HFFc6 (cell line): ENCODE results near the gene SH2B3. TPM values are rescaled to one million over a fixed set of nuclear protein-coding genes. Genes with fewer than 3 reads are reported as not detected.
A peak's percentile ranks its signal among the peaks of the same experiment; 100 is the strongest.
"Not testable (repeated sequence)": the region's sequence is repeated elsewhere in the genome, so short reads cannot be mapped to it uniquely, and the experiment has no call there.

Source experiments
- DNase-seq: peaks from one replicate; pipeline ENCODE4 v3.0.0-alpha.2; 2018
- H3K27ac Mint-ChIP-seq: 2 replicates; pipeline ENCODE4 v1.8.0; 2020; ENCODE audit warnings: mild to moderate bottlenecking, mixed read lengths
- H3K27me3 Mint-ChIP-seq: 2 replicates; pipeline ENCODE4 v1.8.0; 2021; ENCODE audit warnings: mild to moderate bottlenecking, moderate library complexity, mixed read lengths; ENCODE audit not compliant: insufficient read depth
- H3K36me3 Mint-ChIP-seq: 2 replicates; pipeline ENCODE4 v1.8.0; 2021; ENCODE audit warnings: low read depth, mixed read lengths
- H3K4me1 Mint-ChIP-seq: 2 replicates; pipeline ENCODE4 v1.8.0; 2020; ENCODE audit warnings: low read depth, mixed read lengths
- H3K4me3 Mint-ChIP-seq: 2 replicates; pipeline ENCODE4 v1.8.0; 2020; ENCODE audit warnings: mild to moderate bottlenecking, moderate library complexity, mixed read lengths
- H3K9me3 Mint-ChIP-seq: 2 replicates; pipeline ENCODE4 v1.8.0; 2020; ENCODE audit warnings: mild to moderate bottlenecking, mixed read lengths
- total RNA-seq, 6 experiments: library from RNA; stranded (reverse); fragmentation: NEBNext Ultra II Directional; extraction: Animal tissue kit (Norgen Biotek cat#: 25700); gene quantifications; 2 replicates in 1 of 6; 3 replicates in 5 of 6; pipeline ENCODE4 v1.2.3, GENCODE V29; 2021
- TF ChIP-seq, protein P1 (sequence below): fragments of 200-600 bp; sonication (generic); IDR thresholded peaks from 2 replicates; pipeline ENCODE4 v1.5.0; 2021; ENCODE audit warnings: antibody characterized with exemption, mild to moderate bottlenecking

SH2B3 gene
- total RNA-seq, 6 experiments from 2014 or later = 54.0 to 80.3 (median 69.8) TPM

DNA sequence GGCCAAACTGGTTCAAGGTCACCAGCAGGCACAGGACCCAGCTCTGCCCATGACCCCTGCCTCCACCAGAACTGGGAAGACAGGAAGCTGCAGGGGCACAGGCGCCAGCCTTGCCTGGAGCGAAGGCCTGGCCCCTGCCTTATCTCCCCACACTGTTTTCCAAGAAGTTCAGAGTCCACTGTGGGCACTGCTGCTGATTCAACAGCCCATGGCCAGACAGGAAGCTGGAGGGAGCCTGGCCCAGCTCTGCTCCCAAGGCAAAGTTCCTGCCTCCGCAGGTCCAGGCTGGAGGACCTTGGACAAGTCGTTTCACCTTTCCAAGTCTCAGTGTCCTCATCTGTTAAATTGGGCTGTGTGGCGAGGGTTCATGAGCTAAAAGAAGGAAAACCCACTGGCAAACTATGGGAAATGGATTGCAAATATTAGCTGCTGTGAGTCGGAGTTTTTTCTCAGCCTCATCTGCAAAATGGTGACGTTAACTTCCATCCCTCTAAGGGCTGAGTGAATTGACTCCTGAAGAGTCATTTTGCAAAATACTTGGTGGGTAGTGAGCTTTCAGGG lies 38.0 kb upstream of the SH2B3 start:
- peaks cover 4% of the 10 kb centered on the region for H3K27me3 Mint-ChIP-seq
- H3K36me3 Mint-ChIP-seq = no peaks in the 10 kb centered on the region
- TF ChIP-seq, protein P1, sequence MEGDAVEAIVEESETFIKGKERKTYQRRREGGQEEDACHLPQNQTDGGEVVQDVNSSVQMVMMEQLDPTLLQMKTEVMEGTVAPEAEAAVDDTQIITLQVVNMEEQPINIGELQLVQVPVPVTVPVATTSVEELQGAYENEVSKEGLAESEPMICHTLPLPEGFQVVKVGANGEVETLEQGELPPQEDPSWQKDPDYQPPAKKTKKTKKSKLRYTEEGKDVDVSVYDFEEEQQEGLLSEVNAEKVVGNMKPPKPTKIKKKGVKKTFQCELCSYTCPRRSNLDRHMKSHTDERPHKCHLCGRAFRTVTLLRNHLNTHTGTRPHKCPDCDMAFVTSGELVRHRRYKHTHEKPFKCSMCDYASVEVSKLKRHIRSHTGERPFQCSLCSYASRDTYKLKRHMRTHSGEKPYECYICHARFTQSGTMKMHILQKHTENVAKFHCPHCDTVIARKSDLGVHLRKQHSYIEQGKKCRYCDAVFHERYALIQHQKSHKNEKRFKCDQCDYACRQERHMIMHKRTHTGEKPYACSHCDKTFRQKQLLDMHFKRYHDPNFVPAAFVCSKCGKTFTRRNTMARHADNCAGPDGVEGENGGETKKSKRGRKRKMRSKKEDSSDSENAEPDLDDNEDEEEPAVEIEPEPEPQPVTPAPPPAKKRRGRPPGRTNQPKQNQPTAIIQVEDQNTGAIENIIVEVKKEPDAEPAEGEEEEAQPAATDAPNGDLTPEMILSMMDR = no peak
- H3K27ac Mint-ChIP-seq = peak overlapping the region; percentile 27; the same call in 1 of the 2 replicates
- no peak for DNase-seq
- H3K4me3 Mint-ChIP-seq = peak overlapping the region; percentile 88
- peaks cover 39% of the 10 kb centered on the region for H3K4me1 Mint-ChIP-seq
- H3K9me3 Mint-ChIP-seq = no peaks in the 10 kb centered on the region

DNA sequence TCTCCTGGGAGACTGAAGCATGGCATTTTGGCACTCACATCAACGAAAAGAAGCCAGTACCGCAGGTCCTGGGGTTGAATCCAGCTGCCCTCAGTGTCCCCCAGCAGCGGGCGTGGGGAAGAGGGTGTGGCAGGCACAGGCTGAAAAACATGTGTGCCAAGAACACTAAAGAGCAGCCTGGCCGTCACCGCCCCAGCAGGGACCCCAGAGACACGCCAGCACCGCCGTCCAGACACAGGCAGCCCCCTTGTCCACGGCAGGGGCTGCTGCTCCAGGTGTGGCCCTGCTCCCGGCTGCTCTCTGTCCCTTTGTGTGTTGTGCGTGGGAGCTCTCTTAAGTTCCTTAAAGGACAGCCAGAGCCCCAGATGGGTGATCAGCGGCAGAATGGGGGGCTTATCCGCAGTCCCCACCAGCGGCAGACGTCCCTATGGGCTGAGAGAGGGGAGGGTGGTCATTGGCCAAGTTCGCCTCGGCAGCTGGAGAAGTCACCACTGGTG lies 37.4 kb upstream of the SH2B3 start:
- no peaks in the 10 kb centered on the region for H3K36me3 Mint-ChIP-seq
- DNase-seq = no peak
- H3K27ac Mint-ChIP-seq = peak overlapping the region; percentile 27; the same call in 1 of the 2 replicates
- TF ChIP-seq, protein P1 = no peak
- peaks cover 7% of the 10 kb centered on the region for H3K27me3 Mint-ChIP-seq
- H3K4me3 Mint-ChIP-seq = peak overlapping the region; percentile 88
- no peaks in the 10 kb centered on the region for H3K9me3 Mint-ChIP-seq
- H3K4me1 Mint-ChIP-seq = peaks cover 37% of the 10 kb centered on the region

DNA sequence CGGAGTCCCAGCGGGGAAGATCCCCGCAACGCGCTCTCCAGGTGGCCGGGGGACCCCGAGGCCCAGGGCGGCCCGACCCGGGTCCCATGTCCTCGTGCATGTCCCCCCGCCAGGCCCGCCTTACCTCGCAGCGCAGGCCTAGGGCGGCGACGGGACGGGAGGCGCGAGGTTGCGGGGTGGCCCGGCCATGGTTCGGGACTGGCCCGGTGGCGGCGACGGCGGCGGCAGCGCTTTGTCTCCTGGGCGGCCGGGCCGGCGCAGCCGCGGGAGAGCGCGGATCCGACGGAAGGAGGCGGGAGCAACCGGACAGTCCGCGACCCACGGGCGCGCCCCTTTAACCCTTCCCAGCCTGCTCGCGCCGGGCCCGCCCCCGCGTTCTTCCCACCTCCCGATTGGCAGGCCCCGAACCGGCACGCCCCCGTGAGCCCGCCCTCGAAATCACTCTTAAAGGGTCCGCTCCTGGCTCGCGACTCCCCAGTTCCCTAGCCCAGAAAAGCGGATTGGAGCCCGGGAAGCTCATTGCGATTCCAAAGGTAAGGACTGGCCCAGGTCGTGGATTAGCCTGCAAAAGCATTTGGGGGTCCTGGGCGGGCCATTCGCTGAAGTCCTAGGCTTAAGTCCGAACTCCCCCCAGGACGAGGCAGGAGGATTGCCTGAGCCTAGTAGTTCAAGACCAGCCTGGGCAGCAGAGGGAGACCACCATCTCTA lies 36.8 kb upstream of the SH2B3 start, which contains the start of gene PHETA1:
TSS of gene PHETA1 (minus strand) at position 308 of the 708 bp plus-strand sequence. CDS start 5,668 bp downstream, outside the sequence.
- DNase-seq = peak; percentile 81
- H3K9me3 Mint-ChIP-seq = no peaks in the 10 kb centered on the region
- H3K4me1 Mint-ChIP-seq = peaks cover 31% of the 10 kb centered on the region
- peak within 1 kb of the TSS; percentile 27; the same call in 1 of the 2 replicates for H3K27ac Mint-ChIP-seq
- TF ChIP-seq, protein P1 = no peak; the same call in none of the 2 replicates
- H3K36me3 Mint-ChIP-seq = no peaks in the 10 kb centered on the region
- peak within 1 kb of the TSS; percentile 88 for H3K4me3 Mint-ChIP-seq
- H3K27me3 Mint-ChIP-seq = peaks cover 6% of the 10 kb centered on the region

DNA sequence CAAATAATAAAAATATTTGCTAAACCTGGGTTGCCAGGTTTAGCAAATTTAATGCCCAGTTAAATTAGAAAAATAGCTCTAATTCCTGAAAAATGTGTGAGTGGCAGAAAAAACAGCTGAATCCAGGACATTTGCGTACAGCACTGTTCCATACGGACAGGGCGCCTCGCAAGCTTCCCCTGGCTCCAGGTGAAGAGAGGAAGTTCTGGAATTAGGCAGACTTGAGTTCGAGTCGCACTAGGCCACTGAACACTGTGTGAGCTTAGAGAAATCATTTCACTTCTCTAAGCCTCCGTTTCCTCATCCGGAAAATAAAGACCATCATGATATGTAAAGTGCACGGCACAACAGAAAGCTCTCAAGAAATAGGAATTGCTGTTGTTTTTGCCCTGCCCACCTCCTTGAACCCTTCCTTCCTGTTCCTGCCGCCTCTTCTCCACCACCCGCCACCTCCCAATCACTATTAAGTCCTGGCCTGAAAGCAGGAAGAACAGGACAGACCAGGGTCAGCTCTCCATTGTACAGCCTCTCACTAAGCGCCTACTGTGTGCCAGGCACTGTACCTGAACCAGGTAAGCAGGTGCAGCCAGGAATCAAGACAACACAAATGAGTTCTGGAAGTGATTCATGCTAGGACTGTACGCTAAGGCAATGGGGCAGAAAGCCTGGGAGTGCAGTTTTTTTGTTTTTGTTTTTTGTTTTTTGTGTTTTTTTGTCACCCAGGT lies 36.1 kb upstream of the SH2B3 start:
- no peak overlapping the region for H3K27ac Mint-ChIP-seq
- no peaks in the 10 kb centered on the region for H3K36me3 Mint-ChIP-seq
- peaks cover 31% of the 10 kb centered on the region for H3K4me1 Mint-ChIP-seq
- no peaks in the 10 kb centered on the region for H3K9me3 Mint-ChIP-seq
- H3K27me3 Mint-ChIP-seq = peaks cover 6% of the 10 kb centered on the region
- TF ChIP-seq, protein P1 = no peak
- DNase-seq = no peak
- peak overlapping the region; percentile 86 for H3K4me3 Mint-ChIP-seq

DNA sequence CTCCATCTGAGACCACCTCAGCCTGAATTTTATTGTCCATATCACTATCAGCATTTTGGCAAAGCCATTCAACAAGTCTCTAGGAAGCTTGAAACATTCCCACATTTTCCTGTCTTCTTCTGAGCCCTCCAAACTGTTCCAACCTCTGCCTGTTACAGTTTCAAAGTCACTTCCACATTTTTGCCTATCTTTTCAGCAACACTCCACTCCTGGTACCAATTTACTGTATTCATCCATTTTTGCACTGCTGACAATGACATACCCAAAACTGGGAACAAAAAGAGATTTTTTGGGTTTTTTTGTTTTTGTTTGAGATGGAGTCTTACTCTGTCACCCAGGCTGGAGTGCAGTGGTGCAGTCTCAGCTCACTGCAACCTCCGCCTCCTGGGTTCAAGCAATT lies 32.5 kb upstream of the SH2B3 start:
- H3K4me1 Mint-ChIP-seq, DNase-seq, H3K27ac Mint-ChIP-seq, H3K36me3 Mint-ChIP-seq, H3K27me3 Mint-ChIP-seq, H3K9me3 Mint-ChIP-seq, H3K4me3 Mint-ChIP-seq: not testable (repeated sequence)
